T-helper 1 cell treated with Interleukin-12 subunit alpha and Interleukin-12 subunit beta and Interleukin-4 antibody, amounts not matched to agents 30 ng/mL and 1 ng/mL, for 36 hours (primary cell): Measurements from ENCODE around the gene DUSP2. TPM values are rescaled to one million over a fixed set of nuclear protein-coding genes. Genes with fewer than 3 reads are reported as not detected.
"Not testable (repeated sequence)": the region's sequence is repeated elsewhere in the genome, so short reads cannot be mapped to it uniquely, and the experiment has no call there.

Source experiments
- intact Hi-C: fragments of 100-400 bp; cut with micrococcal nuclease; formaldehyde crosslinking; loops from one replicate; pipeline ENCODE4 v1.15.1; 2024
- total RNA-seq: library from RNA; stranded (reverse); gene quantifications from 2 replicates; pipeline ENCODE4 v1.2.3, GENCODE V29; 2022

The DUSP2 gene
- total RNA-seq, 1 donor from 2014 or later: 74.7 TPM

DNA sequence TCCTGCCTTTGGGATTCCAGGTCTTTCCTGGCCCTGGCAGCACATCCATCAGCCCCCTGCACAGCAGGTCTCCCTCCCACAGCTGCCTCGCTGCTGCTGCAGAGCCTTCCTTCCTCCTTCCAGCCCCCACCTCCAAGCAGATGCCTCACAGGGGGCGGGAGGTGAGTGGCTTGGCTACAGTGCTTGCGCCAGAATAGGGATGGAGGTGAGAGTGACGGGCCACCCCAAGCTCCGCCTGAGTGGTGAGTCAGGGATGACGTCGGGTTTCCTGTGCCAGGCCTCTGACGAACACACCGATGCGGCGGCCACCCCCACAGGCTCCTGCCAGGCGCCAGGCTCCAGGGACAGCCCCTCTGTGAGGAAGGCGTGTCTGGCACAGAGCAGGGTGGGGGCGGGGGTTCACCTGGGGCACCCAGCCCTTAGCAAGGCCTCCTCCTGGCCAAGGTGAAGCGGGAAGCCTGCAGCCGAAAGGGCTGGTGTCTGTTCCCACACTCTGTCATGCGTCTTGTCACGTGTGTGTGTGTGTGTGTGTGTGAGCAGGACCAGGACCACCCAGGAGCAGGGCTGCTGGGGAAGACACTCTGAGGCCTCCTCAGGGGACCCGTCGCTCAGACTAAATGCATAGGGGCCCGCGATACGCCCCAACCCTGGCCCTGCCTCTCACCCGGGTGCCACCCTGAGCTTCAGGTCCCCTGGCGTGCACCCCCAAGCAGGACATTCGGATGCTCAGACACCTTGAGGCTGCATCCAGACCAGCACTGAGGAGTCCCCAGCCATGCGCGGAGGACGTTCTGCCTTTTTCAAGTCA is 3.4 kb upstream of the DUSP2 start:
- intact Hi-C loops: loop anchor here (1.0 to 5.0 kb wide), 9 partner anchors 9 to 1849 kb away; partner anchors contain the start of genes ACTR1B, ASTL, CIAO1 and KANSL3

DNA sequence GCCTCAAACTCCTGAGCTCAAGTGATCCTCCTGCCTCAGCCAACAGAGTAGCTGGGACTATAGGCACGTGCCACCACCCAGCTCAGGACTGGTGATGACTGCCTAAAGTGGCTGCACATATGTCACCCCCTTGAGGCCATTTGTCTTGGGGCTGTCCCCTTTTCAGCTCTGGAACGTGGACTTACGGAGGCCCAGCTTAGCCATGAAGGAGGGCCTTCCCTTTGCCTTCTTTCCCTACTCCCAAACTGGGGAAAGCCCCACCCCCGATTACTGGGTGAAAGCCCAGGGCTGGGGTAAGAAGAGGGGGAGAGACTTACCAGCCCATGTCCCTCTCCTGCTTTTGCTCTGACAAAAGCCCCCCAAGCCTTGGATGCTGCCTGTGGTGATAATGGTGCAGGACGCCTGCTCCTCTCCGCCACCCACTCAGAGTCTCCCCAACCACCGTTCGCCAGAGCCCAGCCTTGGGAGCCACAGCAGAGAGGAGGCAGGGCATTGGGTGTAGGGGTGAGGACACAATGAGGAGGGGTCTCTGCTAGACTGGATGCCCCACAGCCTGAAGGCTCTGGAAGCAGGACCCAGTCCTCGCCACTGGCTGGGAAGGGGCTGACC is 2.5 kb upstream of the DUSP2 start:
- intact Hi-C loops: loop anchor here (1.0 to 5.0 kb wide), 10 partner anchors 9 to 1850 kb away; partner anchors contain the start of genes ACTR1B, ARID5A, ASTL and CIAO1

DNA sequence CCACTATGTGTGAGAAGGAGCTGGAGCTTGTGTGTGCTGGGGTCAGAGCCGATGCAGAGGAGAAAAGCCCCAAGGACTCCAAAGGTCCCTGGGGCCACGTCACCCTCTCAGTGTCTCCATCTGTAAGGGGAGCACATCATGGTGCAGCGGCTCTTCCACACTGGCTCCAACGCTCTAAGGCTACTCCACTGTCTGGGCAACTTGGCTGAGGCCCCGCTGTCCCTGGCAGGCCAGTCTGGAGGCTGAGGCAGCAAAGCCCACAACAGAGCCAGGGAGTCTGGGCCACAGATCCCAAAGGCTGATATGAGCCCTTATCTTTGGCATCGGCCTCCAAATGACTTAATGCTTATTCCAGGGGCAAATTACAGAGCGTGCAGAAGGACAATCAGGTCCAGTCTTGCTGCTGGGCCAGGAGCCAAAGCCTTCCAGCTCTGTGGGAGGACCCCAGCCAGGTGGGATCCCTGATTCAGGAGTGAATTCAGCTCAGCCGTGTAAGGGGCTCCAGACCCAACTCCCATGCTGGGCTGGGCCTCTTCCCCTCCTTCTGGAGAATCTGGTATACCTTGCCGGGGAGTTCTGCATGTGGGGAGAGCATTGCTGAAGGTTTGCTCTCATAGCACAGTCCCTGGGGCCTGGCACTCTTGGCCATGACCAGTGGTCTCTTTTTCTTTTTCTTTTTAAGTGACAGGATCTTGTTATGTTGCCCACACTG is 1.8 kb upstream of the DUSP2 start:
- intact Hi-C loops: loop anchor here (1.0 to 5.0 kb wide), 7 partner anchors 61 to 1850 kb away; partner anchors contain the start of genes ACTR1B, ARID5A, KANSL3 and NCAPH

DNA sequence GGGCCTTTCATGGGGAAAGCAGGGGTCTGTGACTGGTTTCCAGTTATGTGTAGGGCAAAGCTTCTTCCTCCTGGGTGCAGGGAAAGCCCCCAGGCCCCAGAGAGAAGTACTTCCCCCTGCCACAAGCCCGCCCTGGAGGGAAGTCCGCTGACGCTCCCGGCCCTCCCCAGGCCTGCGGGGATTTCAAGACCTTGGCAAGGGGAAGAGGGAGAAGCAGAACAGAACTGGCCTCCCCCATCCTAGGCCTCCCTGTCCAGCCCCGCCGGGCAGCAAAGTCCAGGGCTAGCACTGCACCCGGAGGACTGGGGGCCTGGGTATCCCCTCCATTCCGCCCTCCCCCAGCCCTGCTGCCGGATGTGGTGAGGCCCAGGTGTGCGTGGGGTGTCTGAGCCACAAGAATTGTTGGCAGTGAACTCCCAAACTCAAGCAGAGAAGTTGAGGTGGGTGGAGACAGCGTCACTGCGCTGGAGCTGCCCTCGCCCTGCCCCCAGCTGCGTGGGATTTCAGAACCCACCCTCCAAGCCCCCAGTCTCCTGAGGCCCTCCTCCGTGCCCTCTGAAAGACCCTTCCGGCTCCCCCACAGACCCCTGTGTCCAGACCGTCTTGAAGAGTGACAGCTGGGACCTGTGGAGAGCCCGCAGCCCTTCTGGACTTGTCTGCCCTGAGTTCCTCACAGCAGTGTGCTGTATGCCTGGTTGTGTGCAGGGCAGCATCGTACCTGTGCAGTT is 1.1 kb upstream of the DUSP2 start:
- intact Hi-C loops: loop anchor here (1.0 to 5.0 kb wide), 7 partner anchors 62 to 1851 kb away; partner anchors contain the start of genes ACTR1B, ARID5A, KANSL3 and NCAPH

DNA sequence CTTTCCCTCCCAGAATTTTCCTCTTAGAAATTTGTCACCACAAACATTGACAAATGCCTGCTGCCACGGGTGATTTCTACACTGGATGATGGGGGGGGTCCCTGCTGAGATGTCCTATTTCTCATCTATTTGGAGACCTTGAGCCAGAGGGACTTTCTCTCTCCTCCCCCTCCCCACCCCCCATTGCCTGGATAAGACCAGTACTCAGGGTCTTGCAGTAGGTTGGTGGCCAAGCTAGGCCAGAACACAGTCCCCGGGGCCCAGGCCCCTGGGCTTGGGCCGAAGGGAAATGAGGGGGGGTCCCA is 560 bp upstream of the DUSP2 start:
- intact Hi-C loops: loop anchor here (1.0 to 5.0 kb wide), 10 partner anchors 29 to 1852 kb away; partner anchors contain the start of genes ACTR1B, ADRA2B, ARID5A and KANSL3

DNA sequence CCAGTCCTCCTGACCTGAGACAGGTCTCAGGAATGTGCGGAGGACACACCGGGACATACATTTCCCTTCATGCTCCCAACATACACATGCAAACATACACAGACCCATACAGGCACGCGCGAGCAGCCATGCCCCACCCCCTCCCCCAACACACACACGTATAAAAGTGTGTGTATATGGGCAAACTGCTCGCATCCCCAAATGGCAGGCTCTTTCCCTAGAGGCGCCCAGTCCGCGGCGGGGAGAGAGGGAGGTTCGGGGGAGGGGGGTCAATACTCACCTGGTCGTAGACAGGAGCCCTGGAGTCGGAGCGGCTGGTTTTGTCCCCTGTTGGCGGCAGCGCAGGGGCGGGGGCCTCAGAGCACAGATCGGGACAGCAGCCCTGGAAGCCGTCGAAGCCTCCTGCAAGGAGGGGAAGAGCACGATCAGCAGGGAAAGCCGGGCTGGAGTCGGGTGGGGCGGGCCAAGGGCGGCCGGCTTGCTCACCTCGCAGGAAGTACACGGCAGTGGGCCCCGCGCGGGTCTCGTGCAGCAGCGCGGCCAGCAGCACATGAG is 682 bp downstream of the DUSP2 start:
- intact Hi-C loops: loop anchor here (1.0 to 5.0 kb wide), 8 partner anchors 28 to 1853 kb away; partner anchors contain the start of genes ACTR1B, ADRA2B, KANSL3 and NCAPH

DNA sequence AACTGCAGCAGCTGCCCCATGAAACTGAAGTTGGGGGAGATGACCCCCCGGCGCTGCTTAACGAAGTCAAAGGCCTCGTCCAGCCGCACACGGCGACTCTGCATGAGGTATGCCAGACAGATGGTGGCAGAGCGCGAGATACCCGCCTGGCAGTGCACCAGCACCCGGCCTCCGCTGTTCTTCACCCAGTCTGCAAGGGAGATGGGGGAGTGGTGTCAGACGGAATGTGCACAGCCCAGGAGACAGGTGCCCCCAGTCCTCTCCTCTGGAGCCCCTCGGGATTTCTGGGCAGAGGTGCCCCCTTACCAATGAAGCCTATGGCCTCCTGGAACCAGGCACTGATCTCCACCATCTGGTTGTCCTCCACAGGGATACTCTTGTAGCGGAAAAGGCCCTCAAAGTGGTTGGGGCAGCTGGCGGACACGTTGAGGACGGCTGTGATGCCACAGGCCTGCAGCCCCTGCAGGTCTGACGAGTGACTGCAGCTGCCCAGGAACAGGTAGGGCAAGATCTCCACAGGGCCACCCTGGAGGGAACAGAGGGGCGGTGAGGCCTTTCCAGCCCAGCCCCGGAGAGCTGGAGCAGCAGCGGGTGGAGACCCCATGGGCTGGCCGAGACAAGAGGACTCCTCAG is 1.3 kb downstream of the DUSP2 start:
- intact Hi-C loops: loop anchor here (2.0 kb wide), 1 partner anchor 343 kb away; no protein-coding TSS in a partner anchor

DNA sequence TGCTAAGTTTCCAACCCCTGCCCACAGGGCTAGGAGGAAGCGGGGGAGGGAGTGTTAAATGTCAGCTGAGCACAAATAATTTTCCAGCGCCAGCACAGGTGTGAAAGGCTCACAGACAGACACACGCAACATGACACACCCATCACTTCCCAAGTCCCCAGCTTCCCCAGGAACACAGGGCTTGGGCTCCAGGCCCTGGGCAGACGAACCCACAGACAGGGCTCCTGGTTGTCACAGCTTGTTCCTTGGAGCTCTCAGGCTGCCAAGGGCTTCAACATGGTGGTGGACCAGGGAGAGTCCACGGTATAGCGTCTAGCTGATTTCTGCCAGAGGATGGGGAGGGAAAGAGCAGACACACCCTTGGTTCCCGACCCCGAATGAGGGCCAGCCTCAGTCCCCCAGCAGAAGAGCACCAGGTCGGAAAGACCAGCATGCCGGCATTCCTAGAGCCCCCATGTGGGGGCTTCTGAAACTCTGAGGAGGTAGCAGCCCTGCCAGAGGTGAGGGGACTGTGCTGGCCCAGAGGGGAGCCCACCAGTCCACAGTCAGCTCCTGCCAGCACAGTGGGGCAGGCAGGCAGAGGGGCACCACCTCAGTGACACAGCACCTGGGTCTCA is 1.9 kb downstream of the DUSP2 start:
- intact Hi-C loops: no loop called here

DNA sequence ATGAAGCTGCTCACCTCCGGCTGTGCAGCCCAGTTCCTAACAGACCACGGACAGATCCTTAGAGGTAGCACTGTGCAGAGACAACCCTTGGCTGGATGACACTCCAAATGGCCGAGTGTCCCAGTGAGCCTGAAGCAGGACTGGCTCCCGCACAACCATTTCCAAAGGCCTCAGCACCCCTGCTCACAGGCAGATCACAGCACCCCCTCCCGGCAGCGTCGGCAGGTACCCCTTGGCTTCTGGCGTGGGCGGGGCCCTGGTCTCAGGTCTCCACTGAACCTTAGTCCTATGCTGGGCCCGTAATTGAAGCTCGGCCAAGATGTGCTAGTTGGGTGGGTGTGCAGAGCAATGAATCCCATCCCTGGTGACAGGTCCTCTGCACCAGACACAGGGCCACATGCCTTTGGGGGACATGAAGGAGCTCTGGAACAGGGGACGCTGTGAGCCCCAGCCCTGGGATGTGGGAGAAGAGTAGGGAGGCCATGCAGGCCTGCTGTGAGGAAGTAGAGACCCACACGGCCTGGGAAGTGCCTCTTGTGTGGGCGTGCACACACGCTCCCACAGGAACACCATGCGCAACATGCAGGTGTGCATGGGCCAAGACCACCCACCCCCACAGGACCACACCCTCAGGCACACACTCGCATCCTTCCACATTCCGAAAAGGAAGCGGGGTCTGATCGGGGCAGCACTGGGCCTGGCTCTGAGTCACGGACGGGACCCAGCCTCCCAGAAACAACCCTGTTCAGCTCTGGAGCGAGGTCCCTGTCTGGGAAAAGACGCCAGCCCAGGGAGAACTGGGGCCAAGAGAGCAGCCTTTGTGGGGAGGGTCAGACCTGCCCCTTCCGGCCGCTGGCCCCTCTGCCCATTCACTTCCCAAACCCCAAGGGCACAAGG is 2.8 kb downstream of the DUSP2 start:
- intact Hi-C loops: no loop called here

DNA sequence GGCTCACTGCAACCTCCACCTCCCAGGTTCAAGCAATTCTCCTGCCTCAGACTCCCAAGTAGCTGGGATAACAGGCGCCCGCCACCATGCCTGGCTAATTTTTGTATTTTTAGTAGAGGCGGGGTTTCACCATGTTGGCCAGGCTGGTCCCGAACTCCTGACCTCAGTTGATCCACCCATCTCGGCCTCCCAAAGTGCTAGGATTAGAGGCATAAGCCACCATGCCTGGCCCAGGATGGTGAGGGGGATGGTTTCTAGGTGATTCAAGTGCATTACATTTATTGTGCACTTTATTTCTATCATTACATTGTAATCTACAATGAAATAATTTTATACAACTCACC is 3.6 kb downstream of the DUSP2 start:
- intact Hi-C loops: not testable (repeated sequence)

DNA sequence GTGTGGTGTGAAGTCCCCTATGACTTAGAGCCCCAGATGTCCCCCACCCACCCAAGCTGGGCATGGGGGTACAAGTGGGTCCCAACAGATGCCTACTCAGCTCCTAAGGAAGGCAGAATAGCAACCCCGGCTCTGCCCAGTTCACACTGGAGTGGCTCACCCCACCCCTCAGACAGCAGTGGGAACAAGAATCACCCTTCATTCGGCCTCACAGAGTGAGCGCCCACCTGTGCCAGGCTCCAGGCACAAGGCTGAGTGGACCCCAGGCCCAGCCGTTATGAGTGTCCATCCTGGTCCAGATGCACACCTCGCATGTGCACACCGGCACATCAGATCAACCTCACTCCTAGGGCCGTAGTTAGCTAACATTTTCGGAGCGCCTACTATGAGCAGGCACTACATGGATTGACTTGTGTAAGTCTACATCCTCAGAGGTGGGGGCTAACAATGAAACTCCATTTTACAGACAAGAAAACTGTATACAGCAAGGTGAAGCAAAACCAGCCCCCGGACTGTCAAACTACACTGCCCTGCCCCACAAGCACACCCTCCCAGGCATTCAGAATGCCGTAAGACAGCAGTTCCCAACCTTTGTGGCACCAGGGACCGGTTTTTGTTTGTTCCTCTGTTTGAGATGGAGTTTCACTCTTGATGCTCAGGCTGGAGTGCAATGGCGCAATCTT is 4.2 kb downstream of the DUSP2 start:
- intact Hi-C loops: no loop called here

DNA sequence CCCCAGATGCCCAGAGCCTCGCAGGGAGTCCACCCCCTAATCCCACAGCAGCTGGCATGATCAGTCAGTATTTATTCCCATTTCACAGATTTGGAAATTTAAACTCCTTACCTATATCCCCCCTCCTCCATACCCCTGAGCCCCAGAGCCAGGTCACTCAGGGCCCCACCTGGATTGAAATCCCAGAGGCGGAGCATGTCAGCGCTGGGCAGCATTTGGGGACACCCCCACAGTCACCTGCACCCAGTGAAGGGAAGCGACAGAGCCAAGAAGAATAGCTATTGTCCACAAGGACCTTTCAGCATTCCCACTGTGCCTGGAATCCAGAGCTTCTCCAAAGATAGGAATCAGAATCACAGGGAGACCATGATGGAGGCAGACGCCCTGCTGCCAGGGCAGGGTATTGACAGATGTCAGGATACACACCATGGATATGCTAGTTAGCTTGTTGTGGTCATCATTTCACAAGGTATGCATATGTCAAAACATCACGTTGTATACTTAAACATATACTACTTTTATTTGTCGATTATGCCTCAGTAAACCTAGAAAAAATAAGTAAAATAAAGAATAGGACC is 6.0 kb downstream of the DUSP2 start:
- intact Hi-C loops: no loop called here

DNA sequence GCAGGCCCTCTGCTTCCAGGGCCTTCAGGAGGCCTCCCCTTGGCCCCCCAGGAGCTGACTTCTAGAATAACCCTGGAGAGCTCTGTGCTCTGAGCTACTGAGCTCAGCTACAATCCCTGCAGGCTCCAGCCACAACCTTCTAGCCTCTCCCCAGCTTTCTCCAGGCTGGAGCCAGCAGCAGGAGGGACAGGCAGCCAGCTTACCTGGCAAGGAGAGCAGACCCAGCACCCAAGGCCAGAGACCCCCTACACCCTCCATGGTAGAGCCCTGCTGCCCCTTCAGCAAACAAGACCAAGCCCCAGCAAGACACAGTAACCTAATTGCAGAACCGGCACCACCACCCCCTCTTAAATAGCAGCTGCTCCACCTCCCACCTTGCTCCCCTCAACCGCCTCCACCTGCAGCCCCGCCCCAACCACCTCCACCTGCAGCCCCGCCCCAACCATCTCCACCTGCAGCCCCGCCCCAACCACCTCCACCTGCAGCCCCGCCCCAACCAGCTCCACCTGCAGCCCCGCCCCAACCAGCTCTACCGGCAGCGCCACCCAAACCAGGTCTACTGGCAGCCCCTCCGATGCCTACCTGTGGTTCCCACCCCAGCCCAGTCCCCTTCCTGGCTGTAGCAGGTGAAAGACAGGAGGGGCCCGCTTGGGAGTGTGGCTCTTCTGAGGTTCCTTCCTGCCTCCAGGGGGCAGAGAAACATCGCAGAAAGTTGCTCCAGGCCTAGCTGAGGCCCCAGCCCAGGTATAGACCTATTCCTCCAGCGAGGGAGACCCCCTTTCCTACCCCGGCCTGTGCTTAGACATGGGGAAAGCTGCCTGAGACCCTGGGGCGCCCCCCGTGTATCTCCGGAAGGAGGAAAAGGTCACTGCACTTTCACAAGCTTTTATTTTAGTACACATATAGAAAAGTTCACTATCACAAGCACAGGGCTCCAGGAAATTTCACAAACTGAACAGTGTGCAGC is 6.8 kb downstream of the DUSP2 start, which contains the start of gene ASTL:
TSS of gene ASTL (minus strand) at position 324 of the 967 bp plus-strand sequence. CDS start at position 258, 66 bp downstream.
- intact Hi-C loops: loop anchor here (1.0 kb wide), 3 partner anchors 10 to 129 kb away; no protein-coding TSS in a partner anchor

DNA sequence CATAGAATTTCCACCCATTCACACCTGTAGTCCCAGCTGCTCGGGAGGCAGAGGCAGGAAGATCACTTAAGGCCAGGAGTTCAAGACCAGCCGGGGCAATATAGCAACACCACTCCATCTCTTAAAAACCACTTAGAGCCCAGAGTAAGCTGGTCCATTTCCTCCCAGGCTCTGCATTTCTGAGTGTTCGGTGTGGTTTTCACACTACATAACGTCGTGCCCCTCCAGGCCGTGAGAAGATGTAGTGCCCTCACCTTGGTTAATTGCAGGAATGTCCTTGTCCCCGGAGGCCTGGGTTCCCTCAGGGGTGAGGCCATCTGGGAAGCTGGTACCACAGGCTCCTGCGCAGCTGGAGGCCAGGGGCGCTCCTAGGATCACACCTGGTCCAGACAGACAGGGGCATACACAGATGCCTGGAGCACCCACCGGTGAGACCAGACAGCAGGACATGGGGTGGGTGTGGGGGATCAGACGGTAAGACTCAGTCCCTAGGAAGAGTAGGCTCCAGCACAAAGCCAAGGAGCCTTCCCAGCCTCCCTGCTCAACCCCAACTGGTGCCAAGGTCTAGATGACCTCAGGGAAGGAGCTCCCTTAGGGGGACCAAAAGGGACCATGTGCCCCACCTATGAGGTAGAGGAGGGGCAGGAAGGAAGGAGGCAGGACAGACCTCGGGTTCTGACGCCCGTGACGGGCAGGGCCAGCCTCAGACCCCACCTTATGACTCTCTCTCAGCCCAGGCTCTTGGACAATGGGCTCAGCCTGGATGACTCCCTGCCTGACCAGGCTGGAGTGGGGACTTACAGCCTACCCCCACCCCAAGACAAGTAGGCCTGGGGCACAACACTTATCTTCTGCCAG is 7.7 kb downstream of the DUSP2 start:
- intact Hi-C loops: loop anchor here (1.0 kb wide), 3 partner anchors 11 to 130 kb away; no protein-coding TSS in a partner anchor

DNA sequence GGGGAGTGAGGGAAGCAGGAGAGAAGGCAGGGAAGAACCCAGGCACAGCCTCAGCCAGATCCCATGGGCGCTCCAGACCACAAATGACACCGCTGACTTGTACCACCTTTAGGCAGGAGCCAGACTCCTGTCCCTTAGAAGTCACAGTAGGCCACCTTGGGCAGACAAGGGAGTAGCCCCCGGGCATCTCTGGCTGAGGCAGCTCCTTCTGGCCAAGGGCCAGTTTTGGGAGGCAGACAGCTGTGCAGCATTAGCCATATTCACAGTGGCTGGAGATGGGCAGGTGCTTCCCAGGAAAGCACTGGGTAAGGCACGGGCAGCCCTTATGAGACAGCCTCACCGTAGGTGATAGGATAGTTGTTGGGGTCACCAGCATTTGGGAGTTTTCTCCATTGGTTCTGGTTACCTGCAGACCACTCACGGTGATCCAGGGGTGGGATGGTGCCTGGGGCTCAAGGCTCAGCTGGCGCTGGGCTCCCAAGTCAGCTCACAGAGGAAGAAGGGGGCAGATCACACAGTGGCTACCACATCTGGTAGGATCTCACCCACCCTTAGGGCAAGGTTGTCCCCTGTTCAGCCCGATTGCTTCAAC is 9.0 kb downstream of the DUSP2 start:
- intact Hi-C loops: no loop called here
